ENCODE measurements around the gene CCAR1.
A peak's percentile ranks its signal among the peaks of the same experiment; 100 is the strongest.

Gene CCAR1

GRCh38 chr10:68781613-68782574 lies 60.9 kb downstream of the CCAR1 start:
- no peak for TF ChIP-seq CTCF (IDR thresholded peaks at IDR 0.05; ENCODE audit: low read depth, low read length)
- no peak for DNase-seq (ENCODE audit: low read depth in 2 of 2)
- H3K4me3 ChIP-seq (replicated peaks in 1 of 2; ENCODE audit: low read depth in 2 of 2, low read length in 2 of 2), result no peak overlapping the region

- DNase-seq (ENCODE audit: low read depth in 2 of 2), result peak in 1 of 2 donors; percentile 10
- TF ChIP-seq CTCF (IDR thresholded peaks at IDR 0.05; ENCODE audit: low read depth, low read length), result no peak
- H3K4me3 ChIP-seq (replicated peaks in 1 of 2; ENCODE audit: low read depth in 2 of 2, low read length in 2 of 2), result no peak overlapping the region
These were observed 63.4 kb downstream of the CCAR1 start for GRCh38 chr10:68784476-68784875.

GRCh38 chr10:68787813-68788212 lies 66.8 kb downstream of the CCAR1 start:
- TF ChIP-seq CTCF (IDR thresholded peaks at IDR 0.05; ENCODE audit: low read depth, low read length), result no peak
- no peak for DNase-seq (ENCODE audit: low read depth in 2 of 2)
- H3K4me3 ChIP-seq (replicated peaks in 1 of 2; ENCODE audit: low read depth in 2 of 2, low read length in 2 of 2), result no peak overlapping the region

- DNase-seq (ENCODE audit: low read depth in 2 of 2), result no peak
- H3K4me3 ChIP-seq (replicated peaks in 1 of 2; ENCODE audit: low read depth in 2 of 2, low read length in 2 of 2), result no peak overlapping the region
- no peak for TF ChIP-seq CTCF (IDR thresholded peaks at IDR 0.05; ENCODE audit: low read depth, low read length)
These were observed 69.4 kb downstream of the CCAR1 start for GRCh38 chr10:68790476-68790875.

GRCh38 chr10:68792115-68792514 lies 71.1 kb downstream of the CCAR1 start:
- H3K4me3 ChIP-seq (replicated peaks in 1 of 2; ENCODE audit: low read depth in 2 of 2, low read length in 2 of 2), result no peak overlapping the region
- peak; percentile 24 to 34 for DNase-seq (ENCODE audit: low read depth in 2 of 2)
- no peak for TF ChIP-seq CTCF (IDR thresholded peaks at IDR 0.05; ENCODE audit: low read depth, low read length)

- TF ChIP-seq CTCF (IDR thresholded peaks at IDR 0.05; ENCODE audit: low read depth, low read length), result no peak
- DNase-seq (ENCODE audit: low read depth in 2 of 2), result no peak
- H3K4me3 ChIP-seq (replicated peaks in 1 of 2; ENCODE audit: low read depth in 2 of 2, low read length in 2 of 2), result no peak overlapping the region
These were observed 75.0 kb downstream of the CCAR1 start for GRCh38 chr10:68795886-68796532.

Data from cardiac fibroblast (primary cell).